HuH-7.5 (cell line): ENCODE data around the gene CCNA2.

Source experiments
- DNase-seq: peaks from one replicate; pipeline ENCODE4 v3.0.0; 2011; ENCODE audit warnings: low spot score

Gene CCNA2

GRCh38 chr4:121801715-121802075 lies 22.0 kb downstream of the CCNA2 start:
- DNase-seq, result no peak

DNA sequence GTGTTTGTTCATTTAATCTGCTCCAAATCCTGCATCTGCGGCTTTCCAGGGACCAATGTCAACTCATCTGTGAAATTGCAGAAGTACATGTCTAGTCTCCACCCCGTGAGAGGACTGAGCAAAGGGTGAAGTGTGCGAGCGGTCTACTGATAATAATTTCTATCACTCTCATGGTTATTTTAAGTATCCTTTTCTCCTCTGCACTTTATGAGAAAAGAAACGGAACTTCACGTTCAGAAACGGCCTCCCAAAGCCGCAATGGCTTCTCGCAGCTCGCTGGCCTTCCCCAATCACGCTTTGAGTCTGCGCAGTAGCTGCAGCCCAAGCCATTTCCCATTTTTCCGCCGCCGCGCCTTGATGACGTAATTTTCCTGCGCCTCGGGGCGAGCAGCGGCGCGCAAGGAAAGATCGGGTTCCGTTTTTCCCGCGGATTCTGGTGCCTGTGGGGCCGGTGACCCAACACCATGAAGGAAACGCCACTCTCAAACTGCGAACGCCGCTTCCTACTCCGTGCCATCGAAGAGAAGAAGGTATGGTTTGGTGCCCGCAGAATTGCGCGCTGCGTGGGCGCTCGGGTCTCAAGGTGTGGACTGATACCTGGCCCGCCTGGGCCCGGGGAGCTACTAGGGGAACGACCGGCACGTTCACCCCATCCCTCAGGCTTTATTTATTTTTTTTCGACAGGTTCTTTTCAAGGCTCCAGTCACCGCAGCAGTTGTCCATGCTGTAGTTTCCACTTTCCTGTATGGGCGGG lies 22.5 kb downstream of the CCNA2 start, which contains the start of gene EXOSC9:
EXOSC9 (plus strand) TSS at position 363 of the 754 bp plus-strand sequence; CDS start at position 465, 102 bp downstream.
- no peak for DNase-seq

DNA sequence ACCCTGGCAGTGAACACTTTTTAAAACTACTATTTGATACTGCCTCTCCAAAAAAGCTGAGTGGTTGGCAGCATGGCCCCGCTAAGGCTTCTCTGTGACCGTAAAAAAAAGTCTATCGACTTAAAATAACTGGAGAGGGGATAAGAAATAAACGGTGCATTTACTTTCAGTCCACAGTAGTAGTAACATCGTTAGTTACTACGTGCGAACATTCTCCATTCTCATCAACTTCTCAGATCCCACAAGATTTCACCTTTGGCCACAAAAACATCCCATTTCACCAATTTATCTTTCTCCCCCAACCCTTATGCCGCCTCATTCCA lies 23.1 kb downstream of the CCNA2 start:
- no peak for DNase-seq

DNA sequence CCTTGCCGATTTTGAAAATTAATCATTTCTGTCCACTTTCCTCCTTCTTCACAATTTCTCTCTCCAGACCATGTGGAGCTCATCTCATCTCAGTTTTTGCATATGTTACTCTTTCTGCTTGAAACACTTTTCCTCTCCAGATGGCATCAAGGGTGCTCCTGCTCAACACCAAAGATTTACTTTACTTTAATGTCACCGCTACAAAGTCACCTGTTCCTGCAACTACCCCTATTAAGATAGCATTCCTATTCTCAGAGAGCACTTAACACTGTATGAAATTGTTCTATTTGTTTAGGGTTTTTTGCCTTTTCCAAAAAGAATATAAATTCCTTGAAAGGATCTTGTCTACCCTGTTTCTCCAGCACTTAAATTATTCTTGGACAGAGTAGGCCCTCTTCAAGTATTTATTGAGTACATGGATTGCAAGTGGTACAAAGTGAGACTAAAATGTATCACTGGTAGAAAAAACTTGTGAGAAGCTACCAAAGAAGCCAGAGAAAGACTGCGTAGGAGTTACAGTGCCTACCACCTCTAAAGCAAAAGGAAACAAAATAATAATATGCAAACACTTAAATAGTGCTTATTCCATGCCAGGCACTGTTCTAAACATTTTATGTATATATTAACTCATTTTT lies 23.7 kb downstream of the CCNA2 start:
- no peak for DNase-seq

DNA sequence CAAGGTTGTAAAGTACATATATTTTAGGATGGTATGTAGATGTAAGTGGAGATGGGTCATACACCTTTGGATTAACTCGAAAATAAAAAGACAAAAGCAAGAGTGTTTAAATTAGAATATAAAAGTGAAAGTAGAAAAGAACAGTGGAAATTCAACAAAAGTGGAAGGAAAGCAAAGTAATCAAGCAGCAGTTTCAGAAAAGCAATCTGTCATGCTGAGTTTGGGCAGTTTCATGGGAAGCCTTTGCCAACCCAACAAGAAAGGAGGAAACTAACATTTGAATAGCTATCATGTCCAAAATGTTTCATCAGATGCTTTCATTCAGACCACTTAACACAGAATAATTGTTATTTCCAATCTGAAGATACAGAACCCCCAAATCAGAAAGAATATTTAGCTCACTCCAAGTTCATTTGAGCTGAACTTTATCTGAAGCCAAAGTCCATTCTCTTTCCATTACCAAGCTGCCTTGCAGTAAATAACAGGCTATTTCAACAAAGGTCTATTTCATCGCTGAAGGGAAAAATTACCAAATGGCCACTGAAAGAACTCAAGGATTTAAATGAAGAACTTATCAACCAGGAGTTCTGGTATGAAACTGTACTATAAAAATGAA lies 24.4 kb downstream of the CCNA2 start:
- no peak for DNase-seq

- no peak for DNase-seq
Observed at GRCh38 chr4:121796283-121796682, 27.4 kb downstream of the CCNA2 start.

GRCh38 chr4:121794505-121795188 lies 29.0 kb downstream of the CCNA2 start:
- DNase-seq, result peak; percentile 14

DNA sequence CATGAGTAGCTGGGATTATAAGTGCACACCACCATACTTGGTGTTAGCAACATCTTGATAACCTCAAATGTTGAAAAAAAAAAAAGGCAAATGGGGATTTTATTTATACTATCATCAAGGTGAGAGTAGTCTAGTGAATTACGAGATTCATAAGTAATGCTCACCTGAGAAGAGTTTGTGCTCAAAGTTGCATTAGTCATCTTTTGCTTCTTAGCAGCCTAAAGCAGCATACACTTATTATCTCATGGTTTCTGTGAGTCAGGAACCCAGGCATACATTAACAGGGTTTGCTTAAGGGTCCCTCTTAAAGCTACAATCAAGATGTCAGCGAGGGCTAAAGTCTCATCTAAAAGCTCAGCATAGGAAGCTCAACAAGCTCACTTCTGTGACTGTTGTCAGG lies 30.7 kb downstream of the CCNA2 start:
- DNase-seq, result no peak

DNA sequence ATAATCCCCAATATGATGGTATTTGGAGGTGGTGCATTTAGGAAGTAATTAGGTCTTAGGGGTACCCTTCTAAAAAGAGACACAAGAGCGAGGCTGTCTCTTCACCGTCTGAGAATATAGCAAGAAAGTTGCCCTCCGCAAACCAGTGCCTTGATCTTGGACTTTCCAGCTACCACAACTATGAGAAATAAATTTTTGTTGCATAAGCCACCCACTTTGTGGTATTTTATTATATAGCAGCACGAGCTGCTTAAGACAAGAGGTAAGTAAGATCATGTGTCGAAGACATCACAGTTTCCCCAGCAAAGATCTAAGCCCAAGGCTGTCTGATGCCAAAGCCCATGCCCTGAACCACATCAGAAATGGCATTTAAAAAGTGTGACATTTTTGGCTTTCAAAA lies 32.2 kb downstream of the CCNA2 start:
- no peak for DNase-seq

DNA sequence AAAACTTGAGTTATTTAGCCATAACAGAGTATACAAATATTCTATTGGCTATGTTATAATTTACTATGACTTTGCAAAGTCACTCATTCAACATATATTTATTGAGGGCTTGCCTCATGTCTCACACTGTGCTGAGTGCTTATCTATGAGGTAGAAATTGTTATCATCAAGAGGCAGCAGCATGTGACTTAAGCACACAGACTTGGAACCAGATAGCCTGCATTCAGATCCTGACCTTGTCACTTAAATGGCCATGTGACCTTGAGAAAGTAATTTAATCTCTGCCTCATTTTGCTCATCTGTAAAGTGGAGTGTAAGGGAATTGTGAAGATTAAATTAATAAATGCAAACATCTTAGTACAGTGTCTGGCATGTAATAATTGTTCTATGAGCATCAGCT lies 32.7 kb downstream of the CCNA2 start:
- DNase-seq, result no peak

- DNase-seq, result no peak
Observed at GRCh38 chr4:121789960-121790829, 33.5 kb downstream of the CCNA2 start.

GRCh38 chr4:121789455-121789854 lies 34.2 kb downstream of the CCNA2 start:
- no peak for DNase-seq

GRCh38 chr4:121788896-121789295 lies 34.8 kb downstream of the CCNA2 start:
- no peak for DNase-seq

DNA sequence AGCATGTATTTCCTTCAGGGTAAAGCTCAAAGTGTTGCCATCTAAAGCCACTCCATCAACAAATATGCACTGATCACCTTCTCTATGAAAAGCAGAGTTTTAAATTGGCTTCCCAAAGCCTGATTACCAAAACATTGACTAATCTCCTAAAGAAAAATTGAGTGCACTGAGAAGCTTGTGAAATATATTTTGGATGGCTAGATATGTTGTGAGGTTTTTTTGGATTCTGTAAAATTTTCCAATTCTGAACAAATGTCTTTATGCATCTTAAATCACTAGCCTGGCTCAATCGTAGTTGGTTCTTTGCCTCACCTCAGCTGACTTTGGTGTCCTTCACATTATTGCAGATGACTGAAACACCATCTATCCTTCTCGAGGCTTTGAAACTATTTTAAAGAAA lies 37.5 kb downstream of the CCNA2 start:
- DNase-seq, result no peak

DNA sequence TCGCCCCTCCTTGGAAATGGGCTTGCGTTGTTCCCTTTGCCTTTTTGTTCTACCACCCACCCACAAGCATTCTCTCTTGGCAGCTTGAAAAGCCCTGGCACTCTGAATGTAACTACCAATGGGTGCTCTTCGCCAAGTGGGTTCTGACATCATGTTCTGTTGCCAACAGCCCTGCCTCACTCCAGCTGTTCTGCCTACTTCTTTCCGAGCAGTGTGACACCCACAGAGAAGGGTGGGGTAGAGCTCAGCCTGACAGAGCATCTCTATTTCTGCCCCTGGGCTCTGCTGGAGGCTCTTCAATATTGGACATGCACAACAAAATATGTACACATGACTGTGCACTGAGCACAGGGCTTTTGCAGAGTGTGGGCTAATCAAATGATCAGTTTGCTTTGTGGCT lies 38.2 kb downstream of the CCNA2 start:
- no peak for DNase-seq

GRCh38 chr4:121784975-121785374 lies 38.7 kb downstream of the CCNA2 start:
- DNase-seq, result no peak

- DNase-seq, result no peak
Observed at GRCh38 chr4:121784401-121784800, 39.3 kb downstream of the CCNA2 start.

GRCh38 chr4:121783210-121783609 lies 40.5 kb downstream of the CCNA2 start:
- DNase-seq, result no peak

- DNase-seq, result no peak
Observed at GRCh38 chr4:121778991-121779628, 44.6 kb downstream of the CCNA2 start.

DNA sequence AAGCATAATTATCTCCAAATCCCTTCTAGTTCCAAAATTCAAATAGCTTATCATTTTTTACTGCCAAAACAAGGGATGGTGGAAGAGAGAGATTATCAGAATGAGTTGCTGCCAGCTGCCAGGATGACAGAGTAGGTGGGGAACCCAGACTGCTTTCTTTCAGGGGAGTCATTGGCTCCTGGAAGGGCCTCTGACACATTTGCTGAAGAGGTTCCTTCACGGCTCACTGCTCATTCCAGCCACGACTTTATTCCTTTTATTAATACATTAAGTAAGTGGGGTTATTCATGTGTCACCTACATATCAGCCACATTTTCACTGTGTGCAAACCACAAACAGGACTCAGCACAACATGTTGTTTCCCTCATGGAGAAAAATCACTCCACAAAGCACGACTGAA lies 46.1 kb downstream of the CCNA2 start:
- no peak for DNase-seq

GRCh38 chr4:121776610-121777401 lies 46.9 kb downstream of the CCNA2 start:
- no peak for DNase-seq
